Brain microvascular endothelial cell (primary cell): ENCODE data around the gene AMH.

Experiments
- DNase-seq: peaks from one replicate; pipeline ENCODE4 v3.0.0-alpha.2; 2020
- H3K27ac ChIP-seq: fragments of 250-450 bp; sonication (Bioruptor Pico); 2 replicates; pipeline ENCODE4 v1.5.1; 2020; ENCODE audit warnings: mild to moderate bottlenecking, moderate library complexity
- H3K27me3 ChIP-seq: fragments of 250-450 bp; sonication (Bioruptor Pico); replicated peaks from 2 replicates; pipeline ENCODE4 v1.5.1; 2020; ENCODE audit warnings: mild to moderate bottlenecking
- H3K36me3 ChIP-seq: fragments of 250-450 bp; sonication (Bioruptor Pico); replicated peaks from 2 replicates; pipeline ENCODE4 v1.5.1; 2020; ENCODE audit warnings: mild to moderate bottlenecking
- H3K4me3 ChIP-seq: 2 replicates; pipeline ENCODE4 v1.5.1; 2011; ENCODE audit warnings: low read depth, mild to moderate bottlenecking, control low read depth, low read length, moderate library complexity
- in situ Hi-C: cut with HindIII; loops from 2 replicates; pipeline ENCODE4 v1.10.0; 2017; ENCODE audit warnings: low sequenced_read_pairs, low pct_ligation_motif_present
- TF ChIP-seq, protein P1 (sequence below): IDR thresholded peaks from 2 replicates; pipeline ENCODE4 v1.5.1; 2011; ENCODE audit warnings: low read depth, mild to moderate bottlenecking, moderate library complexity, low read length, control low read depth, inconsistent platforms; ENCODE audit errors: missing control alignments

The AMH gene

GRCh38 chr19:2270423-2271233, 21.5 kb downstream of the AMH start:
- H3K27ac ChIP-seq, result peak overlapping the region; percentile 95
- peaks cover 37% of the 10 kb centered on the region for H3K36me3 ChIP-seq
- in situ Hi-C loops, result no loop called here
- peak; percentile 69 for DNase-seq
- TF ChIP-seq, protein P1, sequence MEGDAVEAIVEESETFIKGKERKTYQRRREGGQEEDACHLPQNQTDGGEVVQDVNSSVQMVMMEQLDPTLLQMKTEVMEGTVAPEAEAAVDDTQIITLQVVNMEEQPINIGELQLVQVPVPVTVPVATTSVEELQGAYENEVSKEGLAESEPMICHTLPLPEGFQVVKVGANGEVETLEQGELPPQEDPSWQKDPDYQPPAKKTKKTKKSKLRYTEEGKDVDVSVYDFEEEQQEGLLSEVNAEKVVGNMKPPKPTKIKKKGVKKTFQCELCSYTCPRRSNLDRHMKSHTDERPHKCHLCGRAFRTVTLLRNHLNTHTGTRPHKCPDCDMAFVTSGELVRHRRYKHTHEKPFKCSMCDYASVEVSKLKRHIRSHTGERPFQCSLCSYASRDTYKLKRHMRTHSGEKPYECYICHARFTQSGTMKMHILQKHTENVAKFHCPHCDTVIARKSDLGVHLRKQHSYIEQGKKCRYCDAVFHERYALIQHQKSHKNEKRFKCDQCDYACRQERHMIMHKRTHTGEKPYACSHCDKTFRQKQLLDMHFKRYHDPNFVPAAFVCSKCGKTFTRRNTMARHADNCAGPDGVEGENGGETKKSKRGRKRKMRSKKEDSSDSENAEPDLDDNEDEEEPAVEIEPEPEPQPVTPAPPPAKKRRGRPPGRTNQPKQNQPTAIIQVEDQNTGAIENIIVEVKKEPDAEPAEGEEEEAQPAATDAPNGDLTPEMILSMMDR, result no peak
- peak overlapping the region; percentile 96 for H3K4me3 ChIP-seq
- no peaks in the 10 kb centered on the region for H3K27me3 ChIP-seq

- H3K36me3 ChIP-seq, result peaks cover 37% of the 10 kb centered on the region
Measured at GRCh38 chr19:2271234-2272103, 22.3 kb downstream of the AMH start.

DNA sequence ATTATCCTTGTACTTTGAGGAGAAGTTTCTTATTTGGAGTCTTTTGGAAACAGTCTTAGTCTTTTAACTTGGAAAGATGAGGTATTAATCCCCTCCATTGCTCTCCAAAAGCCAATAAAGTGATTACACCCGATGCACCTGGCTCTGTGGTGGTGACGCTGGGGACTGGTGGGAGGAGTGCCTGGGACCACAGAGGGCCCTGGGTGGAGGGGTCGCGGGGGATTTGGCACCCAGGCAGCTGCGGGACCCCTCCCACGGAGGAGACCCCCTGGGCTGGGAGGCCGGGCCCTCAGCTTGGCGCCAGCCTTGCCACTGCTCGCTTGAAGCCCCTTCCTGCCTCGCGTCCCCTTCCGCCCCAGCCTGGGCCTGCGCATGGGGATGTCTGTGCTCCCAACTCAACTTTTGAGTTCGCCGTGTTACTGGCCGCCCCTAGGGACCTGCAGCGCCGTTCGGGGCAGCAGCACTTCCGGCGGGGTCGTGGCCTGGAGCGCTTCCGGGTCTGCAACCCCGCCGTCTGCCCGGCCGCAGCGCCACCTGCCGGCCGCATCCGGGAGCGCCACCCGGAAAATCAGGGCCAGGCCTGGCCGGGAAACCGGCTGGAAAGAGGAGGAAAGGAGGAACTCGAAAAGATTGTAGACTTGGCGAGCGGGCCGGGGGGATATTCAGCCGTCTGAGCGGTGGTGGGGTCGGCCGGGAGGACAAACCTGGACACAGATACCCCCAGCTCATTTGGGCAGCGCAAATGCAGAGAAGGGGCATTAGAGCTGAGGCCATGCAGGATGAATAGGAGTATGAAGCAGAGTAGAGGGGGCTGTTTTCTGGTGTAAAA, 24.4 kb downstream of the AMH start:
- no peak for DNase-seq
- Histone ChIP-seq H3K36me3 (peaks cover 37% of the 10 kb centered on the region), H3K27me3 (no peaks in the 10 kb centered on the region), H3K27ac (peak overlapping the region; percentile 21), H3K4me3 (peak overlapping the region; percentile 39)
- TF ChIP-seq, protein P1, result peak; percentile 74
- in situ Hi-C loops, result no loop called here

More at GRCh38 chr19:2271234-2272103, 22.3 kb downstream of the AMH start:
- peak; percentile 55 for DNase-seq
- TF ChIP-seq, protein P1, result no peak
- in situ Hi-C loops, result no loop called here
- no peaks in the 10 kb centered on the region for H3K27me3 ChIP-seq
- H3K4me3 ChIP-seq, result peak overlapping the region; percentile 96
- H3K27ac ChIP-seq, result peak overlapping the region; percentile 95

DNA sequence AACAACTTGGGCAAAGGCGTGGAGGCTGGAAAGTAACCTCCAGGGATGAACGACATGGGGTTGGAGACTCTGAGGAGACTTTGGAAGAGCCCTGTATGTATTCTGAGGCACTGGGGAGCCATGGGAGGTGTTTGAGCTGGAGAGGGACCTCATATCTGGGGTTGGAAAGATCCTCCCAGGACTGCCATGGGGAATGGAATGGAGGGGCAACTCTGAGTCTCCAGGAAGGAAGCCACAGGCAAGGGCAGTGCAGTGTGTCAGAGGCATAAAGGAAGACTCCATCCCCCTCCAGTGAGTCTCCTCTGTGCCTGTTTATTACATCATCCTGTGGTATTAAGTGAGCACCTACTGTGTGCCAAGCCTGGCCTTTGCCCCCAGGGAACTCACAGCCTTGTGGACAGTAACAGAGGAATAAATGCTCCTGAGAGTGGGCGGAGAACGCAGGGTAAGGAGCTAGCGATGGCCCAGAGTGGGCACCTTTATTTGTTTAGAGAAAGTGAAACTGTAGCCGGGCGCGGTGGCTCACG, 25.1 kb downstream of the AMH start:
- DNase-seq, result no peak
- Histone ChIP-seq H3K4me3 (no peak overlapping the region), H3K27ac (no peak overlapping the region), H3K36me3 (peaks cover 37% of the 10 kb centered on the region), H3K27me3 (no peaks in the 10 kb centered on the region)
- in situ Hi-C loops, result no loop called here
- TF ChIP-seq, protein P1, result no peak

DNA sequence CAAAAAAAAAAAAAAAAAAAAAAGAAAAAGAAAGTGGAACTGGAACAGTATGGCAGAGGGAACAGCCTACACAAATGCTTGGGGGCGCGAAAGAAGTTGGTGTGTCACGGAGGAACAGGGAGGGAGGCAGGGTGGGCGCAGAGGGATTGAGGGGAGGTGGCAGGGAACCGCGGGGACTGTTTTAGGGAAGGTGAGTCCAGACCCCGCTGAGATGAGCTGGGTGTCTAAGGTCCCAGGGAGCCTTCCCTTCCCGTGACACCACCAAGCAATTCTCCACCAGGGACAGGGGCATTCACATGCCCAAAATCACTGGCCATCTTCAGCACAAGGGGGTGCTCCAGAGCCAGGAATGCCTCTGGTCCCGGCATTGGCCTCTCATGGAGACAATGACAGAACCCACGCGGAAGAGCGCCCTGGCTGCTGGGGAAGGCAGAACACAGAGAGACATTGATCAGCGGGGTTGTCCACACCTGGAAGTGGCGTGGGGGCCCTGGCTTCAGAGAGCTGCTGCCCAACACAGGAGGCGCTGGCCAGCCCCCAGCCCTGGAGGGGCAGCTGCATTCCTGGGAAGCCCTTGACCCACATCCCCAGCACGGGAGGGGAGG, 25.9 kb downstream of the AMH start:
- Histone ChIP-seq H3K4me3 (no peak overlapping the region), H3K36me3 (peaks cover 37% of the 10 kb centered on the region), H3K27me3 (no peaks in the 10 kb centered on the region), H3K27ac (no peak overlapping the region)
- in situ Hi-C loops, result no loop called here
- peak; percentile 70 for DNase-seq
- TF ChIP-seq, protein P1, result peak; percentile 81
